OCI-LY3 (cell line): ENCODE measurements around the gene BICDL1.

ENCODE experiments used
- H2AFZ ChIP-seq: fragments of 200-600, 300-600 bp; shearing (Covaris generic); 2 replicates; pipeline ENCODE4 v1.6.0; 2014; ENCODE audit warnings: antibody characterized with exemption, low read depth, low read length
- H3K27ac ChIP-seq: fragments of 200-600, 300-600 bp; sonication (generic); 2 replicates; pipeline ENCODE4 v1.5.1; 2014; ENCODE audit warnings: mild to moderate bottlenecking, low read length, moderate library complexity, mixed read lengths
- H3K27me3 ChIP-seq: fragments of 200-600, 300-600 bp; sonication (generic); 2 replicates; pipeline ENCODE4 v1.6.1; 2014; ENCODE audit warnings: low read depth, low read length, mixed read lengths
- H3K36me3 ChIP-seq: fragments of 200-600, 300-600 bp; sonication (generic); replicated peaks from 2 replicates; pipeline ENCODE3; 2014; ENCODE audit warnings: low read depth, low read length, mixed read lengths
- H3K4me1 ChIP-seq: fragments of 300-600, 200-600 bp; sonication (generic); 2 replicates; pipeline ENCODE4 v1.6.1; 2014; ENCODE audit warnings: low read length, mixed read lengths
- H3K4me2 ChIP-seq: fragments of 200-600, 300-600 bp; sonication (generic); 2 replicates; pipeline ENCODE4 v1.6.1; 2014; ENCODE audit warnings: low read length, mixed read lengths
- H3K4me3 ChIP-seq: fragments of 300-600, 200-600 bp; sonication (generic); 2 replicates; pipeline ENCODE4 v1.5.1; 2014; ENCODE audit warnings: antibody characterized with exemption, mild to moderate bottlenecking, low read length, moderate library complexity
- H3K79me2 ChIP-seq: fragments of 300-600, 200-600 bp; shearing (Covaris generic); 2 replicates; pipeline ENCODE4 v1.6.1; 2014; ENCODE audit warnings: mild to moderate bottlenecking, low read length, mixed read lengths
- H3K9ac ChIP-seq: fragments of 300-600, 200-600 bp; shearing (Covaris generic); 2 replicates; pipeline ENCODE4 v1.6.0; 2014; ENCODE audit warnings: mild to moderate bottlenecking, low read length, moderate library complexity
- H3K9me3 ChIP-seq: fragments of 200-600, 300-600 bp; shearing (Covaris generic); 2 replicates; pipeline ENCODE4 v1.6.1; 2014; ENCODE audit warnings: low read length, mixed read lengths; ENCODE audit not compliant: insufficient read depth
- H4K20me1 ChIP-seq: fragments of 200-600, 300-600 bp; sonication (generic); 2 replicates; pipeline ENCODE4 v1.6.1; 2016; ENCODE audit warnings: low read length, mixed read lengths; ENCODE audit not compliant: insufficient read depth
- EZH2phosphoT487 ChIP-seq: fragments of 200-600 bp; shearing (Covaris generic); IDR thresholded peaks from 2 replicates; pipeline ENCODE4 v1.6.1; 2018; ENCODE audit warnings: antibody characterized with exemption, mixed run types, low read depth
- TF ChIP-seq, protein P1 (sequence below): fragments of 200-600, 300-600 bp; sonication (generic); IDR thresholded peaks from 2 replicates; pipeline ENCODE4 v1.5.1; 2014; ENCODE audit warnings: antibody characterized with exemption, low read length, low read depth

Gene BICDL1

DNA sequence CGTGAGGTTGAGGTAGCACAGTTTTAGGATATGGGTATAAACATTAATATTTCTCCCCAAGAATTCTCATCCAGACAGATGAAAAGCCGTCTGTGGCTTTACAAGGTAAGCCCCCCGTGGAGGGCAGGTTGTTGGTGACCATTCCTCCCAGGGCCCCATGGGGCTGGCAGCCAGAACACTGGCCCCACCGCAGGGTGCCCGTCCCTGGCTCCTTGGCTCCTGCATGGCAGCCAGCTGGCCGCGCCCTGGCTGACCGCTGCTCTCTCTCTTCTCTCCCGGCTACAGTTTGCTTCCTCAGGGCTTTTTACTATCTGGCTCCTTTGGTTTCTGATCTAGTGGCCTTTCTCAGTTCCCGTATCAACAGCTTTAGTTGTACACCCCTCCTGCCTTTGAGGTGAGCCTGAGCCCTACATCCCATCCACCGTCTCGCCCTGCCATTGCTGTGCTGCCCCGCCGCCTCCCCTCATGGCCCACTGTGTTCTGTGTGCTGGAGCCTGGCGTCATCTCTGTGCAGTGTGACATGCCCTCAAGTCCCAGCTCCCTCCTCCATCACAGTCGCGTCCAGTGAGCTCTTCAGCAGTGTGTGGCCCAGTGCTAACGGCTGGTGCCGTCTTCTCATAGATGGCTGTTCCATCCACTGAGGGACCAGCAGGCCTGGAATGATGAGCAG lies 101.7 kb downstream of the BICDL1 start:
- no peak for TF ChIP-seq EZH2phosphoT487
- TF ChIP-seq, protein P1, sequence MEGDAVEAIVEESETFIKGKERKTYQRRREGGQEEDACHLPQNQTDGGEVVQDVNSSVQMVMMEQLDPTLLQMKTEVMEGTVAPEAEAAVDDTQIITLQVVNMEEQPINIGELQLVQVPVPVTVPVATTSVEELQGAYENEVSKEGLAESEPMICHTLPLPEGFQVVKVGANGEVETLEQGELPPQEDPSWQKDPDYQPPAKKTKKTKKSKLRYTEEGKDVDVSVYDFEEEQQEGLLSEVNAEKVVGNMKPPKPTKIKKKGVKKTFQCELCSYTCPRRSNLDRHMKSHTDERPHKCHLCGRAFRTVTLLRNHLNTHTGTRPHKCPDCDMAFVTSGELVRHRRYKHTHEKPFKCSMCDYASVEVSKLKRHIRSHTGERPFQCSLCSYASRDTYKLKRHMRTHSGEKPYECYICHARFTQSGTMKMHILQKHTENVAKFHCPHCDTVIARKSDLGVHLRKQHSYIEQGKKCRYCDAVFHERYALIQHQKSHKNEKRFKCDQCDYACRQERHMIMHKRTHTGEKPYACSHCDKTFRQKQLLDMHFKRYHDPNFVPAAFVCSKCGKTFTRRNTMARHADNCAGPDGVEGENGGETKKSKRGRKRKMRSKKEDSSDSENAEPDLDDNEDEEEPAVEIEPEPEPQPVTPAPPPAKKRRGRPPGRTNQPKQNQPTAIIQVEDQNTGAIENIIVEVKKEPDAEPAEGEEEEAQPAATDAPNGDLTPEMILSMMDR, result no peak
- Histone ChIP-seq H2AFZ (no peak overlapping the region), H3K4me1 (peaks cover 12% of the 10 kb centered on the region), H3K27ac (no peak overlapping the region), H3K79me2 (no peaks in the 10 kb centered on the region), H3K4me3 (no peak overlapping the region), H3K9me3 (no peaks in the 10 kb centered on the region), H4K20me1 (no peaks in the 10 kb centered on the region), H3K36me3 (peaks cover 14% of the 10 kb centered on the region), H3K4me2 (no peak overlapping the region), H3K9ac (no peak overlapping the region), H3K27me3 (no peaks in the 10 kb centered on the region)

GRCh38 chr12:120091371-120092090 lies 102.5 kb downstream of the BICDL1 start:
- Histone ChIP-seq H3K4me2 (no peak overlapping the region), H3K79me2 (no peaks in the 10 kb centered on the region), H3K4me1 (peaks cover 9% of the 10 kb centered on the region), H3K9me3 (no peaks in the 10 kb centered on the region), H3K27me3 (no peaks in the 10 kb centered on the region), H3K9ac (no peak overlapping the region), H4K20me1 (no peaks in the 10 kb centered on the region), H3K36me3 (peaks cover 14% of the 10 kb centered on the region), H3K27ac (no peak overlapping the region), H3K4me3 (no peak overlapping the region), H2AFZ (no peak overlapping the region)
- TF ChIP-seq, protein P1, result no peak
- TF ChIP-seq EZH2phosphoT487, result no peak

DNA sequence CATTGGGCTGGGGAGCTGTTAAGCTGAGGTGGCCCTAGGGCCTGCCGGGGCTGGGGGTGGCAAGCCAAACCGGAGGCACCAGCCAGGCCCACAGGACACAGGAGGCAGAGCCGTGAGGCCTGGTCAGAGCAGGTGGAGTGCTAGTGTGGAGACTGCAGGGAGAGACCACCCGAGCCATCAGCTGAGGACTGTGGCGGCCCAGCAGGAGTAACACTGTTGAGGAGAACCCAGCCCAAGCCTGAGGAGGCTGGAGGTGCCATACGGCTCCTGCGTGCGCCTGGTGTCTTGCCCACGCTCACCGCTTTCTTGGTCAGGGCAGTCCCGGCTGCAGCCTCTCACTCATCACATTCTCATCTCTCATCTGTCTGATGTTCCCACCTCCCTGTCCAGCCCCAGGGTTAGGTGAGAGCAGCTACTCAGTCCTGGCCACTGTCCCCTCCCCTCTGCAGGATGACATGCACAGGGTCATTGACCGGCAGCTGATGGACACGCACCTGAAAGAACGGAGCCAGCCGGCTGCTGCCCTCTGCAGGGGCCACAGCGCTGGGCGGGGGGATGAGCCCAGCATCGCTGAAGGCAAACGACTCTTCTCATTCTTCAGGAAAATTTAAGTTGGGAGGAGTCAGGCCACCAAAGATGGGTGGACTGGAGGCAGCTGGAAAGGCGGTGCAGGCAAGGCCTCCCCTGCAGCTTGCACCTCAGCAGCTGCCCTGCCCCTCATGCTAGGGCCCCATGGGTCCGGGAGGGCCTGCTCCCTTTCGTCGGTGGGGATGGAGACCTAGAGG lies 103.7 kb downstream of the BICDL1 start:
- Histone ChIP-seq H3K4me1 (peaks cover 3% of the 10 kb centered on the region), H3K36me3 (peaks cover 22% of the 10 kb centered on the region), H3K4me2 (no peak overlapping the region), H3K9me3 (no peaks in the 10 kb centered on the region), H3K79me2 (no peaks in the 10 kb centered on the region), H3K4me3 (no peak overlapping the region), H4K20me1 (no peaks in the 10 kb centered on the region), H3K27me3 (no peaks in the 10 kb centered on the region), H3K9ac (no peak overlapping the region), H2AFZ (no peak overlapping the region), H3K27ac (no peak overlapping the region)
- no peak for TF ChIP-seq EZH2phosphoT487
- TF ChIP-seq, protein P1, result no peak

- no peak overlapping the region for H2AFZ ChIP-seq
- H3K4me1 ChIP-seq, result no peaks in the 10 kb centered on the region
- H4K20me1 ChIP-seq, result no peaks in the 10 kb centered on the region
- no peaks in the 10 kb centered on the region for H3K9me3 ChIP-seq
- H3K27me3 ChIP-seq, result no peaks in the 10 kb centered on the region
- TF ChIP-seq, protein P1, result no peak
- TF ChIP-seq EZH2phosphoT487, result no peak
- no peak overlapping the region for H3K27ac ChIP-seq
- H3K9ac ChIP-seq, result no peak overlapping the region
- H3K4me3 ChIP-seq, result no peak overlapping the region
- H3K79me2 ChIP-seq, result no peaks in the 10 kb centered on the region
- peaks cover 24% of the 10 kb centered on the region for H3K36me3 ChIP-seq
- H3K4me2 ChIP-seq, result no peak overlapping the region
Observed at GRCh38 chr12:120093336-120093591, 104.2 kb downstream of the BICDL1 start.
